ENCODE data around the gene ABI3BP. TPM values are rescaled to one million over a fixed set of nuclear protein-coding genes. Genes with fewer than 3 reads are reported as not detected.

The ABI3BP gene
- total and polyA plus RNA-seq, 2 experiments from 2014 or later, result 0.42 to 0.57 TPM

DNA sequence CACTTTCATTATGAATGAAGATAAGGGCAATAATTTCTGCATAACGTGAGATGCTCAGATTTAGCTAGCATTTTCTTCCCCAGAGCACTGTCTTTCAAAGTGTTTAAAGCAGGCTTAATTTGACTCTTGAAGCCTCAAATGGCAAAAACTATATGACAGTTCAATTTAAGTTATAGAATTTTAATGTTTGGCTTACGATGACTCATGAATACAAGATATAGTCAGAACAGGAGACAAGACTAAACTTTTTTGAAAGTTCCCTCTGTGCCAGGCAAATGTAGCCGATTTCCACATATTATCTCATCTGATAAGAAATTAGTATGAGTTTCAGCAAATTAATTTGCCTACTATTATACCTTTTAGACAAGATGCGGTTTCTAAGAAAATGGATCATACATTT, 19.6 kb downstream of the ABI3BP start:
- Mint-ChIP-seq H3K4me1 (no peaks in the 10 kb centered on the region), H3K36me3 (ENCODE audit: low read depth) (no peaks in the 10 kb centered on the region), H3K27me3 (ENCODE audit: insufficient read depth, low read depth, poor library complexity) (peaks cover 3% of the 10 kb centered on the region), H3K4me3 (no peak overlapping the region), H3K27ac (no peak overlapping the region), H3K9me3 (no peaks in the 10 kb centered on the region)
- Histone ChIP-seq H3F3A (replicated peaks; ENCODE audit: low read depth) (no peaks in the 10 kb centered on the region), H2AFZ (no peak overlapping the region), H3K4me2 (no peak overlapping the region), H3K4me3 (no peak overlapping the region), H4K20me1 (replicated peaks; ENCODE audit: insufficient read depth) (no peaks in the 10 kb centered on the region), H3K79me2 (replicated peaks; ENCODE audit: insufficient read depth) (no peaks in the 10 kb centered on the region), H3K27me3 (ENCODE audit: insufficient read depth) (no peaks in the 10 kb centered on the region), H3K9me2 (ENCODE audit: insufficient read depth) (no peaks in the 10 kb centered on the region), H3K27ac (ENCODE audit: low read depth) (no peak overlapping the region), H3K36me3 (ENCODE audit: insufficient read depth) (no peaks in the 10 kb centered on the region), H3K4me1 (ENCODE audit: insufficient read depth) (no peaks in the 10 kb centered on the region)
- no peak for DNase-seq (ENCODE audit: low spot score)
- ATAC-seq, result no peak
- TF ChIP-seq ETS1 (IDR thresholded peaks at IDR 0.05) (no peak), EZH2phosphoT487 (IDR thresholded peaks at IDR 0.05; ENCODE audit: unreplicated experiment) (no peak), CREB1 (CRISPR knock-in tag; IDR thresholded peaks at IDR 0.05; ENCODE audit: low read depth) (no peak), ZNF462 (CRISPR knock-in tag; IDR thresholded peaks at IDR 0.05) (no peak), STAT1 (IDR thresholded peaks at IDR 0.05; ENCODE audit: unreplicated experiment) (no peak), POLR2AphosphoS5 (IDR thresholded peaks at IDR 0.05; ENCODE audit: low read depth) (no peak), EZH2 (IDR thresholded peaks at IDR 0.05; ENCODE audit: low read depth, unreplicated experiment) (no peak), ZNF331 (CRISPR knock-in tag; IDR thresholded peaks at IDR 0.05; ENCODE audit: low read depth) (no peak), ZNF114 (CRISPR knock-in tag; IDR thresholded peaks at IDR 0.05) (no peak), NANOG (IDR thresholded peaks at IDR 0.05; ENCODE audit: borderline replicate concordance) (no peak), JUNB (IDR thresholded peaks at IDR 0.05; ENCODE audit: unreplicated experiment) (no peak), REST (IDR thresholded peaks at IDR 0.05; ENCODE audit: unreplicated experiment) (no peak)
- TF ChIP-seq, protein P1, sequence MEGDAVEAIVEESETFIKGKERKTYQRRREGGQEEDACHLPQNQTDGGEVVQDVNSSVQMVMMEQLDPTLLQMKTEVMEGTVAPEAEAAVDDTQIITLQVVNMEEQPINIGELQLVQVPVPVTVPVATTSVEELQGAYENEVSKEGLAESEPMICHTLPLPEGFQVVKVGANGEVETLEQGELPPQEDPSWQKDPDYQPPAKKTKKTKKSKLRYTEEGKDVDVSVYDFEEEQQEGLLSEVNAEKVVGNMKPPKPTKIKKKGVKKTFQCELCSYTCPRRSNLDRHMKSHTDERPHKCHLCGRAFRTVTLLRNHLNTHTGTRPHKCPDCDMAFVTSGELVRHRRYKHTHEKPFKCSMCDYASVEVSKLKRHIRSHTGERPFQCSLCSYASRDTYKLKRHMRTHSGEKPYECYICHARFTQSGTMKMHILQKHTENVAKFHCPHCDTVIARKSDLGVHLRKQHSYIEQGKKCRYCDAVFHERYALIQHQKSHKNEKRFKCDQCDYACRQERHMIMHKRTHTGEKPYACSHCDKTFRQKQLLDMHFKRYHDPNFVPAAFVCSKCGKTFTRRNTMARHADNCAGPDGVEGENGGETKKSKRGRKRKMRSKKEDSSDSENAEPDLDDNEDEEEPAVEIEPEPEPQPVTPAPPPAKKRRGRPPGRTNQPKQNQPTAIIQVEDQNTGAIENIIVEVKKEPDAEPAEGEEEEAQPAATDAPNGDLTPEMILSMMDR (conservative IDR thresholded peaks at IDR 0.05; ENCODE audit: low read depth in 2 of 2), result no peak

Measured in GM23338 (cell line).